ENCODE data around the gene VWA8. TPM values are rescaled to one million over a fixed set of nuclear protein-coding genes. Genes with fewer than 3 reads are reported as not detected.
A peak's percentile ranks its signal among the peaks of the same experiment; 100 is the strongest.

The VWA8 gene
- total and polyA plus RNA-seq, 4 experiments from 2014 or later = 3.2 to 23.3 (median 13.5) TPM

DNA sequence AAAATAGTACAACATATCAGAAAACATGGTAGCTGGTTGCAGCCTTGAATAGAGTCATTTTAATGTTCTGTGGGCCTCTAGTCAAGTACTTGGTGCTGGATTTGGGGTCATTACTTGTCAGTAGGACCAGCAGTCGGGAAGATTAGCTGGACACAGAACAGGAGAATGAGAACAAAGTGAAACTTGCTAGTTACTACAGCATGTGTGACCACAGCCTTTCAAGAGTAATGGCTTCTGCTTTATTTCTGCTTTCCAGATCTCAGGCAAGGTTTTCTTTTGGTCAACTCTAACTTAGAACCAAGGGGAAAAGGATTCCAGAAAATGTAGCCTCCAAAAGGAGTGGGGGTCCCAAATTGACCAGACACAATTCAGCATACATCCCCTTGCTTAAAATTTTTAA is 17.1 kb upstream of the VWA8 start:
- peaks cover 7 to 25% (median 15%) of the 10 kb centered on the region in 4 donors for H3K4me1 Mint-ChIP-seq
- ChIA-PET POLR2A (ENCODE audit: partially characterized antibody) (no interaction called here), CTCF (ENCODE audit: partially characterized antibody) (no interaction called here)
- H3K4me1 ChIP-seq (ENCODE audit: insufficient read depth, low read length) = no peaks in the 10 kb centered on the region
- no peak overlapping the region for H3K4me3 ChIP-seq (ENCODE audit: low read length in 2 of 2)
- no peaks in the 10 kb centered on the region for H3K36me3 ChIP-seq (ENCODE audit: insufficient read depth, low read length)
- H3K27me3 ChIP-seq (ENCODE audit: insufficient read depth, low read length) = no peaks in the 10 kb centered on the region
- intact Hi-C loops (cut with micrococcal nuclease) = no loop called here
- H3K27ac Mint-ChIP-seq = no peak overlapping the region
- no peak for DNase-seq
- H3K9me3 Mint-ChIP-seq = no peaks in the 10 kb centered on the region
- H3K27ac ChIP-seq (ENCODE audit: low read depth, low read length) = no peak overlapping the region
- no peak overlapping the region for H3K4me3 Mint-ChIP-seq
- no peaks in the 10 kb centered on the region for H3K9me3 ChIP-seq (ENCODE audit: control insufficient read depth in 1 of 2, low read length in 2 of 2)
- peaks cover 0 to under 1% of the 10 kb centered on the region in 2 donors for H3K27me3 Mint-ChIP-seq
- no peaks in the 10 kb centered on the region for H3K36me3 Mint-ChIP-seq

DNA sequence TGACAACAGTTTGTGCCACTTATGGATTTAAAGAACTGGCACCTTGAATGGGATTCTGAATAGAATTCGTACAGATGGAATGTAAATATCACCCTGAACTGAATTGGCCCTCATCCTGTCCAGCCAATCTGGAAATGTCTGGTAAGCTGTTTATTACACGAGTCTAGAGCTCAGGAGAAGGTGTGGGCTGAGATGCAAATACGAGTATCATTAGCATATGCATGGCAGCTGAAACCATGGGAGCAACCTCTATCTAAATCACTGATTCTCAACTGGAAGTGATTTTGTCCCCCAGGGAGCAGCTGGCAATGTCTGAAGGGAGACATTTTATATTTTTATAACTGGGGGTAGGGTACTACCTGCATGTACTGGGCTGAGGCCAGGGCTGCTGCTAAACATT is 15.6 kb upstream of the VWA8 start:
- Mint-ChIP-seq H3K4me3 (no peak overlapping the region), H3K27me3 (no peaks in the 10 kb centered on the region), H3K4me1 (peaks cover 17 to 40% (median 26%) of the 10 kb centered on the region in 4 donors), H3K27ac (no peak overlapping the region), H3K36me3 (no peaks in the 10 kb centered on the region), H3K9me3 (no peaks in the 10 kb centered on the region)
- intact Hi-C loops (cut with micrococcal nuclease) = no loop called here
- peak in 1 of 5 donors; percentile 24 for DNase-seq
- Histone ChIP-seq H3K4me3 (ENCODE audit: low read length in 2 of 2) (no peak overlapping the region), H3K36me3 (ENCODE audit: insufficient read depth, low read length) (no peaks in the 10 kb centered on the region), H3K27ac (ENCODE audit: low read depth, low read length) (no peak overlapping the region), H3K4me1 (ENCODE audit: insufficient read depth, low read length) (peaks cover 9% of the 10 kb centered on the region), H3K27me3 (ENCODE audit: insufficient read depth, low read length) (no peaks in the 10 kb centered on the region), H3K9me3 (ENCODE audit: control insufficient read depth in 1 of 2, low read length in 2 of 2) (no peaks in the 10 kb centered on the region)
- POLR2A ChIA-PET (ENCODE audit: partially characterized antibody) = interaction anchor here (1.2 kb wide), 1 partner anchor 22 kb away, joined by 6 read pairs; no protein-coding TSS in a partner anchor
- CTCF ChIA-PET (ENCODE audit: partially characterized antibody) = interaction anchor here (0.9 kb wide), 1 partner anchor 12 kb away, joined by 3 read pairs; no protein-coding TSS in a partner anchor

DNA sequence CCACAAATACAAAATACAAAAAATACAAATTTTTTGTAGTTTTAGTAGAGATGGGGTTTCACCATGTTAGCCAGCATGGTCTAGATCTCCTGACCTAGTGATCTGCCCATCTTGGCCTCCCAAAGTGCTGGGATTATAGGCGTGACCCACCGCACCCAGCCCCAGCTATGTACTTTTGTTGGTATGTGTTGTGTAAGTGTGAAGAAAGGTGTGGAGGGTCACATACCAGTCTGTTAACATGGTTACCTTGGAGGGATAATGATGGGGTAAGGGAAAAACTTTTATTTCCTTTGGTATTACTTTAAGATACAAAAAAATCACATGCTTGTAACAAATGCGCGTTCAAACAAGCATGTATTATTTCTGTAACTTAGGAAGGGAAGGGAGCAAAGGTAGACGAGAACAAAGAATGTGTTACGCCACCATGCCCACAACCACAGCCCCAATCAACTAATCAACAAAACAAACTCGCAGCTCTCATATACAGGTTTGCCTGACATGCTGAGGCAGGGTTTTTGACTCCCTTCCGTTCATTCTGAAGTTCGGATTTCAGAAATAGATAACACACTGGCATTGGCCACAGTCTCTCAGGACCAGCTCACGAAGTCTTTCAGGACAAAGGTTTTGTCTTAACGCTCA is 13.5 kb upstream of the VWA8 start:
- POLR2A ChIA-PET (ENCODE audit: partially characterized antibody) = interaction anchor here (0.9 to 2.3 kb wide), 3 partner anchors 10 to 13 kb away, joined by 3 to 12 read pairs (median 7); partner anchors contain the start of gene VWA8
- CTCF ChIA-PET (ENCODE audit: partially characterized antibody) = no interaction called here
- H3K9me3 ChIP-seq (ENCODE audit: control insufficient read depth in 1 of 2, low read length in 2 of 2) = no peaks in the 10 kb centered on the region
- intact Hi-C loops (cut with micrococcal nuclease) = no loop called here
- H3K36me3 Mint-ChIP-seq = no peaks in the 10 kb centered on the region
- H3K27ac Mint-ChIP-seq = peak overlapping the region; percentile 27 to 96 (median 88)
- H3K9me3 Mint-ChIP-seq = no peaks in the 10 kb centered on the region
- no peaks in the 10 kb centered on the region for H3K27me3 Mint-ChIP-seq
- H3K4me1 Mint-ChIP-seq = peaks cover 18 to 50% (median 33%) of the 10 kb centered on the region in 4 donors
- H3K4me3 Mint-ChIP-seq = peak overlapping the region in 7 of 8 donors; percentile 17 to 72 (median 55)
- no peak overlapping the region for H3K27ac ChIP-seq (ENCODE audit: low read depth, low read length)
- peaks cover 14% of the 10 kb centered on the region for H3K4me1 ChIP-seq (ENCODE audit: insufficient read depth, low read length)
- H3K4me3 ChIP-seq (ENCODE audit: low read length in 2 of 2) = no peak overlapping the region
- H3K27me3 ChIP-seq (ENCODE audit: insufficient read depth, low read length) = no peaks in the 10 kb centered on the region
- no peaks in the 10 kb centered on the region for H3K36me3 ChIP-seq (ENCODE audit: insufficient read depth, low read length)
- peak; percentile 57 to 74 (median 61) for DNase-seq

- CTCF ChIA-PET (ENCODE audit: partially characterized antibody) = no interaction called here
Observed at GRCh38 chr13:41973247-41973741, 12.4 kb upstream of the VWA8 start.

DNA sequence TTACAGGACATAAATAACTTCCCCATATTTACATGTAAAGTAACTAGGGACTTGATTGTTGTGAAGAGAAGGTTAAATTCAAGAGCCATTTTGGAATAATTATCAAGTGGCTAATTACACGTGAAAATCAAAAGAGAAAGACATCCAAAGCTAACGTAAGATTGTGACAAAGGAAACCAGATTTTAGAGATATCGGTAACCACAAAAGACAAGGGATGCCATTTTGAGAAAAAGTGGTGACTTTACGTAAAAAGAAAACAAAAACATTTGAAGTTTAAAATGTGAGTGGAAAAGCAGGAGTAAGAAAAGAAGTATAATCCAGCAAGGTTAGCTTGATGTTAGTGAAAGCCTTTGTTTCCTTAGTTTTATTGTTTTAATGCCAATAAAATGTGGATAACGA is 10.9 kb upstream of the VWA8 start:
- Mint-ChIP-seq H3K27me3 (no peaks in the 10 kb centered on the region), H3K4me1 (peaks cover 14 to 45% (median 26%) of the 10 kb centered on the region in 4 donors), H3K27ac (peak overlapping the region; percentile 39 to 91 (median 68)), H3K4me3 (peak overlapping the region in 7 of 8 donors; percentile 14 to 75 (median 59)), H3K9me3 (no peaks in the 10 kb centered on the region), H3K36me3 (no peaks in the 10 kb centered on the region)
- Histone ChIP-seq H3K4me3 (ENCODE audit: low read length in 2 of 2) (no peak overlapping the region), H3K9me3 (ENCODE audit: control insufficient read depth in 1 of 2, low read length in 2 of 2) (no peaks in the 10 kb centered on the region), H3K4me1 (ENCODE audit: insufficient read depth, low read length) (peaks cover 14% of the 10 kb centered on the region), H3K27me3 (ENCODE audit: insufficient read depth, low read length) (no peaks in the 10 kb centered on the region), H3K36me3 (ENCODE audit: insufficient read depth, low read length) (no peaks in the 10 kb centered on the region), H3K27ac (ENCODE audit: low read depth, low read length) (no peak overlapping the region)
- intact Hi-C loops (cut with micrococcal nuclease) = loop anchor here (1.0 kb wide), 1 partner anchor 11 kb away; the partner anchor contains the start of gene VWA8
- peak in 4 of 5 donors; percentile 65 to 73 (median 67) for DNase-seq
- ChIA-PET POLR2A (ENCODE audit: partially characterized antibody) (interaction anchor here (1.2 to 1.8 kb wide), 2 partner anchors 10 to 76 kb away, joined by 4 to 14 read pairs; partner anchors contain the start of genes DGKH and VWA8), CTCF (ENCODE audit: partially characterized antibody) (interaction anchor here (1.0 to 1.8 kb wide), 3 partner anchors 12 to 52 kb away, joined by 3 to 4 read pairs (median 3); partner anchors contain the start of gene VWA8)

More at GRCh38 chr13:41973247-41973741, 12.4 kb upstream of the VWA8 start:
- H3K4me3 Mint-ChIP-seq = peak overlapping the region in 1 of 8 donors; percentile 34
- peak overlapping the region in 5 of 7 donors; percentile 9 to 31 (median 19) for H3K27ac Mint-ChIP-seq
- no peaks in the 10 kb centered on the region for H3K9me3 ChIP-seq (ENCODE audit: control insufficient read depth in 1 of 2, low read length in 2 of 2)
- peaks cover 14% of the 10 kb centered on the region for H3K4me1 ChIP-seq (ENCODE audit: insufficient read depth, low read length)
- H3K36me3 Mint-ChIP-seq = no peaks in the 10 kb centered on the region
- no peaks in the 10 kb centered on the region for H3K27me3 Mint-ChIP-seq
- H3K4me3 ChIP-seq (ENCODE audit: low read length in 2 of 2) = no peak overlapping the region
- no peaks in the 10 kb centered on the region for H3K27me3 ChIP-seq (ENCODE audit: insufficient read depth, low read length)
- POLR2A ChIA-PET (ENCODE audit: partially characterized antibody) = interaction anchor here (2.3 kb wide), 1 partner anchor 12 kb away, joined by 12 read pairs; the partner anchor contains the start of gene VWA8
- H3K36me3 ChIP-seq (ENCODE audit: insufficient read depth, low read length) = no peaks in the 10 kb centered on the region
- DNase-seq = peak in 1 of 5 donors; percentile 3
- H3K9me3 Mint-ChIP-seq = no peaks in the 10 kb centered on the region
- intact Hi-C loops (cut with micrococcal nuclease) = no loop called here
- H3K4me1 Mint-ChIP-seq = peaks cover 18 to 50% (median 32%) of the 10 kb centered on the region in 4 donors
- H3K27ac ChIP-seq (ENCODE audit: low read depth, low read length) = no peak overlapping the region

DNA sequence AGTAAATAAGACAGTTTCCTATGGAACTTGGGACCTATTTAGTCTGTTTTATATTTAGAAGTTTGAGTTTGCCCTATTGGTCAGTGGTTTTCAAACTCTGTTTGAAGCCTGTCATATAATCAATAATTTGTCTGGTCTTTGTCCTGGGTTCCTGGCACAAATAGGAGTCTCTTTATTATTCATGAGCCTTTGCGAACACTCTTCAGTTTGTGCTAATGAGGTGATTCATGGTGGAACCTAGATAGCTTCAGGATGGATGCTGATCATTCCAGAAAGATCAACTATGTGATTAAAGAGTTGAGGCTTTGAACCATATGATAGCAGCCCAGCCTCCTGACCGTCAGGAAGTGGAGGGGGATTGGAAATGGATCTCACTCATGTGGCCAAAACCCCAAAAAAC is 10.0 kb upstream of the VWA8 start:
- DNase-seq = no peak
- no peaks in the 10 kb centered on the region for H3K27me3 ChIP-seq (ENCODE audit: insufficient read depth, low read length)
- Mint-ChIP-seq H3K36me3 (no peaks in the 10 kb centered on the region), H3K4me1 (peaks cover 14 to 45% (median 26%) of the 10 kb centered on the region in 4 donors), H3K27ac (peak overlapping the region in 2 of 7 donors; percentile 37 to 41), H3K27me3 (no peaks in the 10 kb centered on the region), H3K9me3 (no peaks in the 10 kb centered on the region), H3K4me3 (no peak overlapping the region)
- POLR2A ChIA-PET (ENCODE audit: partially characterized antibody) = interaction anchor here (1.2 to 1.8 kb wide), 2 partner anchors 9 to 77 kb away, joined by 4 to 14 read pairs; partner anchors contain the start of genes DGKH and VWA8
- no peaks in the 10 kb centered on the region for H3K9me3 ChIP-seq (ENCODE audit: control insufficient read depth in 1 of 2, low read length in 2 of 2)
- H3K4me3 ChIP-seq (ENCODE audit: low read length in 2 of 2) = no peak overlapping the region
- intact Hi-C loops (cut with micrococcal nuclease) = loop anchor here (1.0 kb wide), 1 partner anchor 10 kb away; the partner anchor contains the start of gene VWA8
- H3K36me3 ChIP-seq (ENCODE audit: insufficient read depth, low read length) = no peaks in the 10 kb centered on the region
- H3K27ac ChIP-seq (ENCODE audit: low read depth, low read length) = no peak overlapping the region
- peaks cover 14% of the 10 kb centered on the region for H3K4me1 ChIP-seq (ENCODE audit: insufficient read depth, low read length)
- CTCF ChIA-PET (ENCODE audit: partially characterized antibody) = interaction anchor here (1.1 to 1.8 kb wide), 2 partner anchors 11 to 20 kb away, joined by 3 to 4 read pairs; partner anchors contain the start of gene VWA8

- Histone ChIP-seq H3K36me3 (ENCODE audit: insufficient read depth, low read length) (no peaks in the 10 kb centered on the region), H3K4me3 (ENCODE audit: low read length in 2 of 2) (no peak overlapping the region), H3K27ac (ENCODE audit: low read depth, low read length) (no peak overlapping the region), H3K4me1 (ENCODE audit: insufficient read depth, low read length) (peaks cover 14% of the 10 kb centered on the region), H3K9me3 (ENCODE audit: control insufficient read depth in 1 of 2, low read length in 2 of 2) (no peaks in the 10 kb centered on the region), H3K27me3 (ENCODE audit: insufficient read depth, low read length) (no peaks in the 10 kb centered on the region)
- Mint-ChIP-seq H3K9me3 (no peaks in the 10 kb centered on the region), H3K27me3 (no peaks in the 10 kb centered on the region), H3K4me1 (peaks cover 14 to 44% (median 26%) of the 10 kb centered on the region in 4 donors), H3K27ac (no peak overlapping the region), H3K36me3 (no peaks in the 10 kb centered on the region), H3K4me3 (peak overlapping the region in 2 of 8 donors; percentile 1 to 29)
- intact Hi-C loops (cut with micrococcal nuclease) = no loop called here
- ChIA-PET POLR2A (ENCODE audit: partially characterized antibody) (no interaction called here), CTCF (ENCODE audit: partially characterized antibody) (no interaction called here)
- no peak for DNase-seq
Observed at GRCh38 chr13:41970022-41970421, 9.1 kb upstream of the VWA8 start.
